ENCODE measurements around the gene FAM89A. TPM values are rescaled to one million over a fixed set of nuclear protein-coding genes. Genes with fewer than 3 reads are reported as not detected.

The FAM89A gene
- total RNA-seq, 1 experiment from 2014 or later: 23.6 TPM

DNA sequence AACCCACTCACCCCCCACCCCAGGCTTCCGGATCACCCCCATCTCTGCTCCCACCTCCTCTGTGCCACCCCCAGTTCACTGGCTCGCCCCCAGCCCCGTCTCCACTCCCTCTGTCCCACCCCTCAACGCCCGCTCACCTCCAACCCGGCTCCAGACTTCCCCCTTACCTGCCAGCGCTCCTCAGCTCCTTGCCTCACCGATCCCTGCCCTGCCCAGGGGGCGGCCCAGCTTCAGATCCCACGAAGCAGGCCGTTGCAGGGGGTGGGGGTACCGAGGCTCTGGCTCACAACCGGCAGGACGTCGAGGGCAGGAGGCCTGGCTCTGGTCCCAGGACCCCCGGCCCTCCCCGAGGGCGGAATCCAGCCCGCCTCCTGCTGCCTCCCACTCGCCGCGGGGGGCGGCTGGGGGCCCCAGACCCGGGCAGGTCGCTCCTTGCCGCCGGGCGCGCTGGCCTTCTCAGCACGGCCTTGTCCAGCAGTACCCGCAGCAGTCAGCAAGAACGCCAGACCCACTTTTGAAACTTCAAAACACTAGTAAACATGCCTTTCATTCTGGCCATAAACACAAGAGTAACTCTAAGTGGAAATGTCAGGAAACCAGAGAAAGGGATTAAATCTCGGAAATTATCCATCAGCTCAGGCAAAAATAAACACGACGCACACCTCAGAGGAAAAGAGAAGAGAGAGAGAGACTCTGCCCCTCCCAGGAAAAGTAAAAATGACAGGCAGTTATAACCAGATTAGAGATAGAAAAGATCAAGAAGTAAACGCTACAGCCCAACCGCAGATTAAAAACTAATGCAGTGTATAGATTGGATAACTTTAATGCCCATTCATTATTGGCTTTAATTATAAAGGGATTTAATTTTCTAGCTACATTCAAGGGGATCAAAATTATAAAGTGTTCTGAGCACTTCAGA is 1.0 kb upstream of the FAM89A start:
- Histone ChIP-seq H3K4me2 (ENCODE audit: low read length) (peak overlapping the region; percentile 78), H3K4me1 (ENCODE audit: control insufficient read depth in 1 of 2, insufficient read depth in 2 of 2, low read length in 2 of 2) (peaks cover 4 to 12% of the 10 kb centered on the region in 2 experiments; a peak in 3 of 4 replicates), H3K9me3 (ENCODE audit: control insufficient read depth in 1 of 2, insufficient read depth in 1 of 2, low read depth in 1 of 2, low read length in 2 of 2) (peaks cover 6 to 9% of the 10 kb centered on the region in 2 experiments; a peak in 1 of 4 replicates), H2AFZ (ENCODE audit: low read depth, low read length, poor library complexity, severe bottlenecking) (no peak overlapping the region), H3K27me3 (ENCODE audit: insufficient read depth, low read length) (no peaks in the 10 kb centered on the region), H3K27ac (ENCODE audit: low read depth, low read length) (no peak overlapping the region), H3K9me2 (ENCODE audit: insufficient read depth) (no peaks in the 10 kb centered on the region), H3K79me2 (ENCODE audit: insufficient read depth, low read length) (peaks cover 31% of the 10 kb centered on the region), H3K9ac (ENCODE audit: low read length) (no peak overlapping the region), H3K36me3 (ENCODE audit: control insufficient read depth in 1 of 2, insufficient read depth in 2 of 2, low read length in 2 of 2) (no peaks in the 10 kb centered on the region), H4K20me1 (ENCODE audit: insufficient read depth) (no peaks in the 10 kb centered on the region), H3K4me3 (replicated peaks in 1 of 2; ENCODE audit: low read depth in 1 of 2, low read length in 2 of 2) (peak overlapping the region in 1 of 2 experiments; percentile 36; a peak in 2 of 4 replicates)
- TF ChIP-seq FOSL1 (IDR thresholded peaks at IDR 0.05; ENCODE audit: low read depth) (no peak), SRF (IDR thresholded peaks at IDR 0.05; ENCODE audit: low read depth) (no peak), EZH2 (IDR thresholded peaks at IDR 0.05) (no peak), EZH2phosphoT487 (IDR thresholded peaks at IDR 0.05; ENCODE audit: borderline replicate concordance) (no peak), MAX (IDR thresholded peaks at IDR 0.05) (no peak), ATF3 (IDR thresholded peaks at IDR 0.05) (no peak), YY1 (IDR thresholded peaks at IDR 0.05; ENCODE audit: extremely low read depth, insufficient replicate concordance, low read depth, low read length) (no peak), EGR1 (IDR thresholded peaks at IDR 0.05; ENCODE audit: low read depth) (no peak), POLR2A (IDR thresholded peaks at IDR 0.05; ENCODE audit: borderline replicate concordance, extremely low read depth, insufficient read depth, insufficient read length) (no peak), SP1 (IDR thresholded peaks at IDR 0.05; ENCODE audit: low read depth) (no peak), POLR2AphosphoS5 (IDR thresholded peaks at IDR 0.05; ENCODE audit: low read depth, low read length) (no peak), SIN3A (IDR thresholded peaks at IDR 0.05; ENCODE audit: low read depth) (no peak), RAD21 (IDR thresholded peaks at IDR 0.05; ENCODE audit: low read depth) (no peak), CEBPB (IDR thresholded peaks at IDR 0.05; ENCODE audit: low read depth) (no peak)
- TF ChIP-seq, protein P1, sequence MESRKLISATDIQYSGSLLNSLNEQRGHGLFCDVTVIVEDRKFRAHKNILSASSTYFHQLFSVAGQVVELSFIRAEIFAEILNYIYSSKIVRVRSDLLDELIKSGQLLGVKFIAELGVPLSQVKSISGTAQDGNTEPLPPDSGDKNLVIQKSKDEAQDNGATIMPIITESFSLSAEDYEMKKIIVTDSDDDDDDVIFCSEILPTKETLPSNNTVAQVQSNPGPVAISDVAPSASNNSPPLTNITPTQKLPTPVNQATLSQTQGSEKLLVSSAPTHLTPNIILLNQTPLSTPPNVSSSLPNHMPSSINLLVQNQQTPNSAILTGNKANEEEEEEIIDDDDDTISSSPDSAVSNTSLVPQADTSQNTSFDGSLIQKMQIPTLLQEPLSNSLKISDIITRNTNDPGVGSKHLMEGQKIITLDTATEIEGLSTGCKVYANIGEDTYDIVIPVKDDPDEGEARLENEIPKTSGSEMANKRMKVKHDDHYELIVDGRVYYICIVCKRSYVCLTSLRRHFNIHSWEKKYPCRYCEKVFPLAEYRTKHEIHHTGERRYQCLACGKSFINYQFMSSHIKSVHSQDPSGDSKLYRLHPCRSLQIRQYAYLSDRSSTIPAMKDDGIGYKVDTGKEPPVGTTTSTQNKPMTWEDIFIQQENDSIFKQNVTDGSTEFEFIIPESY (IDR thresholded peaks at IDR 0.05; ENCODE audit: extremely low read depth, insufficient replicate concordance, low read length): no peak
- CTCF ChIA-PET: no interaction called here
- POLR2A ChIA-PET: no interaction called here
- RAD21 ChIA-PET (ENCODE audit: low non-redundant PET in 1 of 2, low total read pairs in 2 of 2, uncharacterized antibody in 2 of 2, unreplicated experiment in 2 of 2): no interaction called here
- intact Hi-C loops (cut with micrococcal nuclease): no loop called here
- BruUV-seq (replicated peaks): no TSS peak
- no peak for DNase-seq (ENCODE audit: low read depth, low spot score)
- no peak for ATAC-seq

All from HCT116 (cell line).